HG03103 (cell line): Measurements from ENCODE around the gene ZBTB7C.

Experiments used
- ATAC-seq: cut with Tn5 transposase; IDR thresholded peaks from one replicate; pipeline ENCODE4 v1.9.1; 2021; ENCODE audit warnings: low read depth; ENCODE audit not compliant: unreplicated experiment

ZBTB7C gene

GRCh38 chr18:48419277-48420022 is 10.3 kb upstream of the ZBTB7C start:
- ATAC-seq = no peak

GRCh38 chr18:48418539-48419276 is 9.5 kb upstream of the ZBTB7C start:
- no peak for ATAC-seq

GRCh38 chr18:48417985-48418384 is 8.8 kb upstream of the ZBTB7C start:
- no peak for ATAC-seq

GRCh38 chr18:48413342-48413741 is 4.2 kb upstream of the ZBTB7C start:
- no peak for ATAC-seq

- no peak for ATAC-seq
Observed at GRCh38 chr18:48412339-48412929, 3.3 kb upstream of the ZBTB7C start.

GRCh38 chr18:48410095-48410920 is 1.1 kb upstream of the ZBTB7C start:
- ATAC-seq = peak; percentile 94

- ATAC-seq = no peak
Observed at GRCh38 chr18:48409591-48410094, 460 bp upstream of the ZBTB7C start.

GRCh38 chr18:48408111-48408726 is 964 bp downstream of the ZBTB7C start:
- ATAC-seq = no peak

- ATAC-seq = no peak
Observed at GRCh38 chr18:48407358-48407757, 1.8 kb downstream of the ZBTB7C start.

- no peak for ATAC-seq
Observed at GRCh38 chr18:48405978-48406377, 3.2 kb downstream of the ZBTB7C start.

- no peak for ATAC-seq
Observed at GRCh38 chr18:48404716-48405507, 4.3 kb downstream of the ZBTB7C start.

- no peak for ATAC-seq
Observed at GRCh38 chr18:48402953-48403352, 6.2 kb downstream of the ZBTB7C start.

- ATAC-seq = no peak
Observed at GRCh38 chr18:48399303-48400075, 9.7 kb downstream of the ZBTB7C start.

- ATAC-seq = no peak
Observed at GRCh38 chr18:48398074-48398473, 11.1 kb downstream of the ZBTB7C start.

- ATAC-seq = no peak
Observed at GRCh38 chr18:48397021-48397420, 12.2 kb downstream of the ZBTB7C start.

GRCh38 chr18:48396561-48396960 is 12.6 kb downstream of the ZBTB7C start:
- no peak for ATAC-seq

GRCh38 chr18:48395646-48396045 is 13.5 kb downstream of the ZBTB7C start:
- ATAC-seq = no peak

- no peak for ATAC-seq
Observed at GRCh38 chr18:48394176-48394575, 15.0 kb downstream of the ZBTB7C start.

- no peak for ATAC-seq
Observed at GRCh38 chr18:48393776-48394175, 15.4 kb downstream of the ZBTB7C start.
